GM12892 (cell line): ENCODE data around the gene ZNF235.

Source experiments
- POLR2A ChIP-seq: IDR thresholded peaks from 2 replicates; pipeline ENCODE4 v1.6.1; 2011; ENCODE audit warnings: low read depth, low read length, control low read depth
- POLR2AphosphoS5 ChIP-seq: IDR thresholded peaks from 2 replicates; pipeline ENCODE4 v1.6.1; 2011; ENCODE audit warnings: low read depth, low read length, control low read depth

DNA sequence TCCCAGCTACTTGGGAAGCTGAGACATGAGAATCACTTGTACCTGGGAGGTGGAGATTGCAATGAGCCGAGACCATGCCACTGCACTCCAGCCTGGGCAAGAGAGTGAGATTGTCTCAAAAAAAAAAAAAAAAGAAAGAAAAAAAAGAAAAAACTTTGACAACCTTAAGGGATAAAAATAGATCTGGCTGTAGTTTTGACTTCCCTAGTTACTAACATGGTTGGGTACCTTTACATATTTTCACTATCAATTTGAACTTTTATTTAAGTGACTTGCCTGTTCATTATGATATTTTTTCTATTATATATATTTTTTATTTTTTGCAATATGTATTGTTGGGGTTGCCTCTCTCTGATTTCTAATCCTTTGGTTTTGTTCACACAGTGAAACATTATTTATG is 8.4 kb upstream of the ZNF235 start:
- TF ChIP-seq POLR2A: no peak
- TF ChIP-seq POLR2AphosphoS5: no peak
